ENCODE results near the gene SMPD3. TPM values are rescaled to one million over a fixed set of nuclear protein-coding genes. Genes with fewer than 3 reads are reported as not detected.

Gene SMPD3
- total and polyA plus RNA-seq, 2 of the 8 experiments (the other 6 are each of a cell fraction or from before 2014, with no cell fraction given) = 0.39 to 1.3 TPM

GRCh38 chr16:68417711-68418301 lies 30.5 kb downstream of the SMPD3 start:
- H3K23me2 ChIP-seq (ENCODE audit: low read depth, low read length) = no peaks in the 10 kb centered on the region
- no peak overlapping the region for H3K23ac ChIP-seq (ENCODE audit: insufficient read length)
- H2BK15ac ChIP-seq (ENCODE audit: low read length) = no peak overlapping the region
- CTCF ChIA-PET (ENCODE audit: partially characterized antibody) = interaction anchor here (0.6 to 4.7 kb wide), 15 partner anchors 9 to 1036 kb away, joined by 3 to 26 read pairs (median 5); no protein-coding TSS in a partner anchor
- DNase-seq (ENCODE audit: low read depth in 1 of 2, low spot score in 2 of 2) (no peak), FAIRE-seq (no peak)
- no peak overlapping the region for H3K4ac ChIP-seq (replicated peaks; ENCODE audit: insufficient read length, low read depth, low read length)
- H3K18ac ChIP-seq (ENCODE audit: extremely low read depth, low read length) = no peak overlapping the region
- no peak overlapping the region for H4K8ac ChIP-seq (ENCODE audit: extremely low read depth, insufficient read depth, low read length)
- H2BK20ac ChIP-seq (ENCODE audit: low read length) = no peak overlapping the region
- H4K5ac ChIP-seq (ENCODE audit: insufficient read length, low read depth, low read length) = no peak overlapping the region
- H2BK5ac ChIP-seq (ENCODE audit: low read depth, low read length) = no peak overlapping the region
- H3K4me3 ChIP-seq (ENCODE audit: extremely low read depth in 1 of 4, insufficient read depth in 2 of 4, low read depth in 3 of 4, low read length in 4 of 4) = no peak overlapping the region
- 82% methylated on average over 11 of the region's 11 CpGs; no CpG with 5 or more reads in 1 of the 2 experiments for WGBS, 2 experiments (ENCODE audit: extremely low coverage in 1 of 2, insufficient coverage in 1 of 2, insufficient read length in 1 of 2, insufficient replicate concordance in 2 of 2, low coverage in 1 of 2, low lambda C conversion rate in 2 of 2, missing lambda C conversion rate in 1 of 2)
- no peak overlapping the region for H2BK12ac ChIP-seq (ENCODE audit: low read depth, low read length)
- no peaks in the 10 kb centered on the region; a peak in 1 of 7 replicates for H3K27me3 ChIP-seq (replicated peaks in 1 of 4; ENCODE audit: control insufficient read depth in 3 of 4, extremely low read depth in 1 of 4, insufficient read depth in 3 of 4, low read length in 3 of 4)
- no peaks in the 10 kb centered on the region for H3K79me1 ChIP-seq (ENCODE audit: low read depth, low read length)
- no peaks in the 10 kb centered on the region for H3K36me3 ChIP-seq (ENCODE audit: control insufficient read depth in 2 of 4, insufficient read depth in 4 of 4, low read length in 3 of 4)
- H3K4me1 ChIP-seq (replicated peaks in 1 of 4; ENCODE audit: control insufficient read depth in 3 of 4, insufficient read depth in 4 of 4, low read length in 3 of 4) = peaks cover 0 to 5% (median 1%) of the 10 kb centered on the region in 4 experiments; a peak in 2 of 7 replicates
- H2AK5ac ChIP-seq (ENCODE audit: low read depth, low read length) = no peak overlapping the region
- no peaks in the 10 kb centered on the region for H4K20me1 ChIP-seq (replicated peaks in 1 of 2; ENCODE audit: control insufficient read depth in 1 of 2, insufficient read depth in 2 of 2, low read length in 2 of 2)
- H3K9me3 ChIP-seq (ENCODE audit: insufficient read depth in 2 of 2, low read depth in 1 of 2, low read length in 1 of 2) = no peaks in the 10 kb centered on the region
- H2AFZ ChIP-seq (ENCODE audit: low read length) = no peak overlapping the region
- POLR2A ChIA-PET (ENCODE audit: partially characterized antibody) = no interaction called here
- no peak overlapping the region for H4K91ac ChIP-seq (replicated peaks; ENCODE audit: insufficient read length, low read length)
- H2BK120ac ChIP-seq (replicated peaks; ENCODE audit: low read depth, low read length) = no peak overlapping the region
- H3K27ac ChIP-seq (ENCODE audit: low read depth, low read length) = no peak overlapping the region
- no peak overlapping the region for H3K56ac ChIP-seq (replicated peaks; ENCODE audit: insufficient read length, low read depth, low read length)
- no peak overlapping the region for H3K14ac ChIP-seq (ENCODE audit: insufficient read length)
- no peak overlapping the region; a peak in 1 of 7 replicates for H3K9ac ChIP-seq (replicated peaks in 1 of 4; ENCODE audit: extremely low read depth in 1 of 4, low read depth in 3 of 4, low read length in 3 of 4)
- no peaks in the 10 kb centered on the region for H3K79me2 ChIP-seq (ENCODE audit: control insufficient read depth in 1 of 2, insufficient read depth in 2 of 2, low read length in 2 of 2)
- no peak overlapping the region for H3K4me2 ChIP-seq (ENCODE audit: insufficient read depth in 1 of 2, low read depth in 2 of 2, low read length in 2 of 2)
- TF ChIP-seq USF2 (IDR thresholded peaks at IDR 0.05; ENCODE audit: low read length) (no peak), CTCF (IDR thresholded peaks at IDR 0.05; ENCODE audit: control extremely low read depth in 1 of 3, insufficient read depth in 1 of 3, low read depth in 1 of 3, low read length in 3 of 3) (no peak), CBX8 (IDR thresholded peaks at IDR 0.05; ENCODE audit: borderline replicate concordance, low read depth, low read length) (no peak), RBBP5 (IDR thresholded peaks at IDR 0.05; ENCODE audit: borderline replicate concordance, low read depth, low read length) (no peak), SRF (IDR thresholded peaks at IDR 0.05; ENCODE audit: low read depth, low read length) (no peak), CBX5 (IDR thresholded peaks at IDR 0.05; ENCODE audit: low read depth, low read length) (no peak), MAFK (IDR thresholded peaks at IDR 0.05; ENCODE audit: low read depth, low read length) (no peak), EP300 (IDR thresholded peaks at IDR 0.05; ENCODE audit: borderline replicate concordance in 1 of 2, low read depth in 2 of 2, low read length in 2 of 2) (no peak), CHD2 (IDR thresholded peaks at IDR 0.05; ENCODE audit: low read length) (no peak), CREB1 (IDR thresholded peaks at IDR 0.05) (no peak)
